ENCODE data around the gene IL18BP.

The IL18BP gene

DNA sequence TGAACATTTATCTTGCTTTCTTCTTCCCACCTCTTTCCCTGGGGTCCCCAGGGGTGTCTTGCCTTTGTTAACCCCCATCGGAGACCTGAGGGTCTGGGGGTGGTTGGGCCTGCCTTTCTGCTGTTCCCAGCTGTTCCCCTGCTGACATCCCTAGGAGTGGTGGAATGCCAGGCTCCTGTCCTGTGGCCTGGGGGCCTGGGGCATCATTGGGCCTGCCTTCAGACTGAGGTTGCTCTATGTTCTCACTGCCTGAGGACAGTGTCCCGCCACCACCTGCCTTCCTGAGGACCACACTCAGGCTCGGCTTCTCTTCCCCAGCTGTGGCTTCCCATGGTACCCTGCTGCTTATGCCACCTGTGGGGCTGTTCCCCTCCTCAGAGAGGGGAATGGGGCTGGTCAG is 1.1 kb upstream of the IL18BP start:
- DNase-seq, result no peak

DNA sequence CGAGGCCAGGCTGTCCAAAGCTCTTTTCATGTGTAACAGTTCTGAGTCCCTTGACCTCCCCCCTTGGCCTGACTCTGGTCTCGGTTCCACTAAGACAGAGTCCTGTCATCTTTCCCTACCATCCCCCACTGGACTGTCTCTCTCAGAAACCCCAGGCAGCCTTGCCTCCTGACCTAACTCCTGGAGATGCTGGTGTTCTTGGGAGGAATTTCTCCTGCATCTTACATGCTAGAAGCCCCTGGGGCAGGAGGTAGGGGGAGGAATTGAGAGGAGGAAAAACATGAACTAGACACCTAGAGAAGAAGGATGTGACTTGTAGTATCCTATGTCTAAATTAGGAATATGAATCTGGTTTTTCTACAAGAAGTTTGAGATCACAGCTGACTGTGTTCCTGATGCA is 648 bp upstream of the IL18BP start:
- DNase-seq, result no peak

DNA sequence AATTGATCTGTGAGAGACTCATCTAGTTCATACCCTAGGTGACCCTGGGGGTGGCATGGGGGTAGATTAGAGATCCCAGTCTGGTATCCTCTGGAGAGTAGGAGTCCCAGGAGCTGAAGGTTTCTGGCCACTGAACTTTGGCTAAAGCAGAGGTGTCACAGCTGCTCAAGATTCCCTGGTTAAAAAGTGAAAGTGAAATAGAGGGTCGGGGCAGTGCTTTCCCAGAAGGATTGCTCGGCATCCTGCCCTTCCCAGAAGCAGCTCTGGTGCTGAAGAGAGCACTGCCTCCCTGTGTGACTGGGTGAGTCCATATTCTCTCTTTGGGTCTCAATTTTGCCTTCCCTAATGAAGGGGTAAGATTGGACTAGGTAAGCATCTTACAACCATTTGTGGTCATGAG is 653 bp downstream of the IL18BP start:
- DNase-seq, result no peak

- no peak for DNase-seq
Measured at GRCh38 chr11:71999798-72000197, 1.1 kb downstream of the IL18BP start.

GRCh38 chr11:72000202-72000867 is 1.6 kb downstream of the IL18BP start:
- DNase-seq, result no peak

DNA sequence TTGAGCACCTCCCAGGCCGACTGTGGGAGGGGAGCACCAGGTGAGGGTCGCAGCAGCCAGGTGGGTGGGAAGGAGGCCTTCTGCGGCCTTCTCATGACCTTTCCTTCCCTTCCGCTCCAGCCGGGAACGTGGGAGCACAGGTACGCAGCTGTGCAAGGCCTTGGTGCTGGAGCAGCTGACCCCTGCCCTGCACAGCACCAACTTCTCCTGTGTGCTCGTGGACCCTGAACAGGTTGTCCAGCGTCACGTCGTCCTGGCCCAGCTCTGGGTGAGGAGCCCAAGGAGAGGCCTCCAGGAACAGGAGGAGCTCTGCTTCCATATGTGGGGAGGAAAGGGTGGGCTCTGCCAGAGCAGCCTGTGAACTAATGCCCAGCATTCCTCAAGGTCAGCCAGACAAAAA is 2.6 kb downstream of the IL18BP start:
- DNase-seq, result no peak

- DNase-seq, result no peak
Measured at GRCh38 chr11:72001834-72002591, 3.3 kb downstream of the IL18BP start.

DNA sequence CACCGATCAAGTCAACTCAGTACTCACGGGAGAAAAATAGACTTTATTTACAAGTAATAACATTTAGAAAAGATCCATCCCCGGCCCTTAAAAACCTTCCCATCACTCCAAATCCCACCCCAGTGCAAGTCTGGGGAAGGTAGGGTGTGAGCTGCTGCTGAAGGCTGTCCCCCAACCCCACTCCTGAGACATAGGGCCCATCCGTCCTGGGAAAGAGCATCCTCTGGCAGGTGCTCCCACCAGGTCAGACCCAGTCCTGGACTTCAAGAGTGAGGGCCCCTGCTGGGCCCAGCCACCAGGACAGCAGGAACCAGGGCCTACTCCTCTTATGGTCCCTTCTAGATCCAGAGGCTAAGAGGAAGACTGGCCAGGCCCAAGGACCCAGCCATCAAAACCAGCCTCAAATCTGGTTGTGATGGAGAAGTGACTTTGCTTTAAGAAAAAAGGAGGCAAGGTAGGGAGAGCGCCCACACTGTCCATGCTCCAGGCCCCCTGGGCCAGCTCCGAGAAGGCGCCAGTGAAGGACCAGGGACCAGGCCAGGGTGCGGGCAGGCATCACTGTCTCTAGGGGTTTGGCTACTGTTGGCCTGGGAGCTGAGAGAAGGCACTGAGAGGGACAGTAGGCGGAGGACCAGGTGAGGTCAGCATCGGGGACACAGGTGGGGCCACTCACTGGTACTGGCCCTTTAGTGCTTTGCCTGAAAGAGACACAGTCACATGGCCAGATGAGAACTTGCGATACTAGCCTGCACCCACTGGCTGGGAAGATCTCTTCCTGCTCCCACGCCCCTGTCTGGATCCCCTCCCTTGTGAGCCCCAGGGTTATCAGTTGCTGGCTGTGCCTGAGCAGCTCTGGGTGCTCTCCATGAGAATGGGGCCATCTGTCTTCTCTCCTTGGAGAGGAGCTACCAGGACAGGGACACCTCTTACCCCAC is 4.4 kb downstream of the IL18BP start:
- DNase-seq, result no peak

GRCh38 chr11:72003776-72004171 is 5.1 kb downstream of the IL18BP start:
- no peak for DNase-seq

DNA sequence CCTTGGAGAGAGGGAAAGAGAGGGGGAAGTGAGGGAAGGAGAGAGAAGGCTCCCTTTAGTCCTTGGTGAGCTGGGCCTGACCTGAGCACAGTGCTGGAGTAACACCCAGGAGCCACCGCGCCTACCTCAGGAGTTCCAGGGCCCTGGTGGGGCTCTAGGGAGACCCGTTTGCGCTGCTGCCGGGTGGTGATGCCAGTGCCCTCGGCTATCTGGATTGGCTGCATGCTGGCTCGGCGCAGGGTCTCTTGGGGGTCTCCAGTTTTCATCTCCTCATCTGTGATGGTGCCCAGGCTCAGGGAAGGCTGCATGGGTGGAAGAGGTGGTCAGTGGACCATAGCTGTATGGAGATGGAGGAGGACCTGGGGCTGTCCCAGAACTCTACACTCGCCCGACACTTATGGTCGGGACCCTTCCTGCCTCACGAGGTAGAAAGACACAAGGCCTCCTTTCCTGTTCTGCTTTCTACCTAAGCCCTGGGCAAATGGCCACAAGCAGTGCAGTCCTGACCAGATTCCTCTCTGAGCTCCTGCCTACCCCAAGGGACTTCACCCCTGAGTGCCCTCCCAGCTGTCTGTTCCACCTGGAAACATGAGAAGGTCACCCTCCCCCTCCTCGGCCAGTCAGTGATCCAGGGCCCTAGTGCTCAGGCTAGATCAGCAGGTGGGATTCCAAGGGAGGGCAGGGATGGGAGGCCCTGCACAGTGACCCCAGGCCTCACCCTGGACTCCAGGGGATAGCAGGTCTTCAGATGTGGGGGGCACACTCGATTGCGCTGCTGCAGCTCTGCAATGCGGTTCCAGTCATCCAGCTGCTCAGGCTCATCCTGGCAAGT is 6.0 kb downstream of the IL18BP start:
- no peak for DNase-seq

DNA sequence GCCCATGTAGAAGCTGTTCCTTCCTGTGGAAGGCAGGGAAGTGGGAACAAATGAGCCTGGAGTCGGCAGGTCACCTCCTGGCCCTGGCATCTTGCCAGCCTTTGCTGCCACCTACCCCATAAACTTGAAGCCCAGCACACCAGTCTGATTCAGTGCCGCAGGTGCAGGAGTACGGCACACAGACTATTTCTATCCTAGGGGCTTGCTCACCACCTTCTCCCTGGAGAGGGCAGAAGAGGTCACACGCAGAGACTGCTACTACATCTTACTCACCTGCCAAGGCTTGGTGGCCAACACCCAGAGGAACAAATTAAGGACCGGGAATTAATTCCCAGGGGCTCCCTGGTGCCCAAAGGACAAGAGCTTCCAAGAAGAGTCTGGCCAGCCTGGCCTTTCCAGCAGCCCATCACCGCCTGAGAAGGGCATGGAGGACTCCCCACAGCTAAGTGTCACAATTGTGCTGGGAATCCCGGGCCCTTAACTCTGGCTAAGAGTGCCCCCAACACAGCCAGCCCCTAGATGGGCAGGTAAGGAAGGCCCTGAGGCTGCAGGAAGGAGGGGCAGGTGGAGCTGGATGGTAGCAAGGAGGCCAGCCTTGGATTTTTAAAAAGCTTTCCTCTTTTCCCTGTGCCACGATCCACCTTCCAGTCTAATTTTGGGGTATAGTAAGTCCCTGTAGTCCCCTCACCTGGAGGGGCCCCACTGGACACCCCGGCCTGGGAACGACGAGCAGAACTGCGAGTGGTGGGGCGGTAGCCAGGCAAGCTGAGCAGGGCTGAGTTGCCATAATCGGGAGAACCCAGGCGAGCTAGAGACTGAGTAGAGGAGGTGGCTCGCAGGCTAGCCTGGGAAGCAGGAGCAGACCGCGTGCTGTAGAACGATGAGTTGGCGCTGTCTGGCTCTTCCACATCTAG is 6.9 kb downstream of the IL18BP start:
- DNase-seq, result no peak

GRCh38 chr11:72006309-72007088 is 7.8 kb downstream of the IL18BP start:
- DNase-seq, result no peak

DNA sequence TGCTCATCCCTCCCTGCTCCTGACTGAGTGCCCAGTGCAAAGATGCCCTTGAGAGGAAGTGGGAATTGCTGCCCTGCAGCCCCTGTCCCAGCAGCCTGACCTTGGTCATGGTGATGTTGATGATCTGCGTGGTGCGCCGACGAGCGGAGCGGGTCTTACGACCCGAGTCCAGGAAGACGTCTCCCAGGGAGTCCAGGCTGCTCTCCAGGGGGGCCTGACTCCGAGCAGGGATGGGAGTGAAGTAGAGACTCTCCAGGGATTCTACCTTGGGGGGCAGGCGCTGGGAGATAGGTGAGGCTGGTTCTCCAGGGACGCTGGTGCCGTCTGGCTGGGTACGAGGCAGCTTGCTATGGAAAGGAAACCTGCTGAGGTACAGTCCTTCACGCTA is 8.4 kb downstream of the IL18BP start:
- DNase-seq, result no peak

DNA sequence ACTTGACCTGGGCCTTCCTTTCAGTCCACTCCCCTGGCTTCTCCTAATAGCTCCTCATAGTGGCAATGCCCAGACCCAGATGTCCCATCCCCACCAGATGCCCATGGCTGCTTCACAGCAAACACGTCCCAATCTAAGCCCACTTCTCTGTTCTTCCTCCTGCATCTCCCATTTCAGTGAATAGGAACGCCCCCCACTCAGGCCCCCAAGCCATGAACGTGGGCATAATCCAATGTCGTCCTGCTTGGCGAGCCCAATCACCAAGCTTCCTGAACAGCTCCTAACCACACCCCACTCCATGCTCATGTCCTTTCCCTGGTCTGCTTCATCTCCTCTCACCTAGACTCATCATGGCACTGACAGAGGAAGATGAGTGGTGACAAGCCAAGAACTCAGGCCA is 8.9 kb downstream of the IL18BP start:
- no peak for DNase-seq

DNA sequence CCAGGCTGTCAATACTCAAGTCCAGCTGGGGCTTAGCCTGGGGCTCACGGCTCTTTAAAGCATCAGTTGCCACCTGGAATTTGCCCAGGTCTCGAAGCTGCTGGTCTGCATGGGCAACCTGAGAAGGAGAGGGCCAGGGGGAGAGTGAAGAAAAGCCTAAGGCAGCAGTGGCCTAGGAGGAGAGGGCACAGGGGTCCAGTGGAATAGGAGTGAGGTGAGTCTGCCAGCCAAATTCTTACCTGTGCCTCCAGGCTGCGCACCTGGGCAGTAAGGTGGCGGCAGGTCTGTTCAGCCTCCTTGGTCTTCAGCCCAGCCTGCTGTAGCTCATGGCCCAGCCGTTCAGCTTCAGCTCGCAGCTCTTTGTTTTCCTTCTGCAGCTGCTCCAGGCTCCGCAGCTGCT is 10.0 kb downstream of the IL18BP start:
- no peak for DNase-seq

- DNase-seq, result peak; percentile 19
Measured at GRCh38 chr11:72009156-72009555, 10.4 kb downstream of the IL18BP start.

- no peak for DNase-seq
Measured at GRCh38 chr11:72010529-72011233, 12.0 kb downstream of the IL18BP start.

DNA sequence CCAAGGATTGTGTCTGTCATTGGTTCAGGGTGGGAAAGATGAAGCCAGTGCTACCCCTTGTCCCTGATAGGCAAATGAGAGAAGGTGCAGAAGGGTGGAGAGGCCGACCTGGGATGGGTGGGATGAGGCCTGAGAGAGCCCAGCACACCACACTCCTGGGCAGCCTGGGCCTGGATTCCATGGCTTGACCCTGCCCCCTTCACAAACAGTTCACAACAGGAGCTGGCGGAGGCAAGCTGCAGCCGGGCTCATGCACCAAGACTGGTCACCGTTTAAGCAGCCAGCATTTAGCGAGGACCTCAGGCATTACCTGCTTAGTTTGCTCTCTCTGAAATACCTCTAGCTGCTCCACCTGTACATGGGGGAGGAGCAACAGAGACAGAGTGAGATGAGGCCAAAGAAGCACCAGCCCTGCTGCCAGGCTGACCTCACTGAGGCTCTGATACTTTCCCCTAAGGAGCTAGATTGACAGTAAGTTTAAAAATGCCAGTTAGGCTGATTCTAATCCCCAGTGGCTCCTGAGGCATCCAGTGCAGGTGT is 13.5 kb downstream of the IL18BP start:
- no peak for DNase-seq

DNA sequence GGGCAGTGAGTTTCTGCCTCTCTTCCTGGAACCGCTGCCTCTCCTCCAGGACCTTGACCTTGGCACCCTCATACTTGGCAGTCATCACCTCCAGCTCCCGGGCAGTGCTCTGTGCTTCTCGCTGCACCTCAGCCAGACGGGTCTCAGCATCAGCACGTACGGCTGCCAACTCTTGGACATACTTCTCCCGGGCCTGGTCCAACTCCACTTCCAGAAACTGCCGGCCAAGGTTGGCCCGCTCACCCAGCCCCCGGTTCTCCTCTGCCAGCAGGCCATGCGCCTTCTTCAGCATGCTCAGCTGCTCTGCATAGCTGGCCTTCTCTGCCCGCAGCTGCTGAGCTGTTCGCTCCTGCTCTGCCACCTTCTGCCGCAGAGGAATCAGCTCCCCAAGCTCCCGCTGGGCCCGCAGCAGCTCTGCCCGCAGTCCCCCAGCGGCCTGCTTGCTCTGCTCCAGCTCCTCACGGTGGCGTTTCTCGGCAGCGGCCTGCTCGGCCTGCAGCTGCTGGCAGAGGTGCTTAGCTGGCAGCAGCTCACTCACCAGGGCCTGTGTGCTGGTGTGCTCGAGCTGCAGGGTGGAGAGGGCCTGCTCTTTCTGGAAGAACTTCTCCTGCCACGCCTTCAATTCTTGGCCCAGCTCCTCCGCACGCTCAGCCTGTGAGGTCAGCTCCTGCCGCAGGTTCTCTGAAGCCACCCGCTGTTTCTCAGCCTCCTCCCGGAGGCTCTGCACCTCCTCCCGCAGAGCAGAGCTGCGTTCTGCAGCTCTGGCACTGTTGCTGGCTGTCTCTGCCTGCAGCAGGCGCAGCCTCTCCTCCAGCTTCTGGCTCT is 14.4 kb downstream of the IL18BP start:
- DNase-seq, result peak; percentile 87

Data from femur (tissue), 1 donor.